Measurements from ENCODE around the gene MIAT.
"Not testable (repeated sequence)": the region's sequence is repeated elsewhere in the genome, so short reads cannot be mapped to it uniquely, and the experiment has no call there.

MIAT gene

GRCh38 chr22:26701323-26701722 is 43.9 kb downstream of the MIAT start:
- DNase-seq: no peak

GRCh38 chr22:26702906-26703830 is 45.8 kb downstream of the MIAT start:
- no peak for DNase-seq

- DNase-seq: not testable (repeated sequence)
Measured at GRCh38 chr22:26705379-26705778, 48.0 kb downstream of the MIAT start.

DNA sequence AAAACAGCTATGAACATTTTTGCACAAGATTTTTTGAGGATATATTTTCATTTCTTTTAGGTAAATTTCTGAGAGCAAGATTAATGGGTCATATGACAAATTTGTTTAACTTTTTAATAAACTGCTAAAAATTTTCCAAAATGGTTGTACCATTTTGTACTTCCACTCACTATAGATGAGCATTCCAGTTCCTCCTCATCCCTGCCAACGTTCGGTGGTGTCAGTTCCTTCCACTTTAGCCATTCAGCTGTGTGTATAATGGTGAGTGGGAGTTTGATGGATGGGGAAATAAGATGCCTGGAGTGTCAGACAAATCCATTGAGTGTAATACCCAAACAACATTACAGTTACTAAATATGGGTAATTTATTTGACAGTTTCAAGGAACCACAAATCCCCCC is 49.7 kb downstream of the MIAT start:
- no peak for DNase-seq

GRCh38 chr22:26707581-26707980 is 50.2 kb downstream of the MIAT start:
- no peak for DNase-seq

DNA sequence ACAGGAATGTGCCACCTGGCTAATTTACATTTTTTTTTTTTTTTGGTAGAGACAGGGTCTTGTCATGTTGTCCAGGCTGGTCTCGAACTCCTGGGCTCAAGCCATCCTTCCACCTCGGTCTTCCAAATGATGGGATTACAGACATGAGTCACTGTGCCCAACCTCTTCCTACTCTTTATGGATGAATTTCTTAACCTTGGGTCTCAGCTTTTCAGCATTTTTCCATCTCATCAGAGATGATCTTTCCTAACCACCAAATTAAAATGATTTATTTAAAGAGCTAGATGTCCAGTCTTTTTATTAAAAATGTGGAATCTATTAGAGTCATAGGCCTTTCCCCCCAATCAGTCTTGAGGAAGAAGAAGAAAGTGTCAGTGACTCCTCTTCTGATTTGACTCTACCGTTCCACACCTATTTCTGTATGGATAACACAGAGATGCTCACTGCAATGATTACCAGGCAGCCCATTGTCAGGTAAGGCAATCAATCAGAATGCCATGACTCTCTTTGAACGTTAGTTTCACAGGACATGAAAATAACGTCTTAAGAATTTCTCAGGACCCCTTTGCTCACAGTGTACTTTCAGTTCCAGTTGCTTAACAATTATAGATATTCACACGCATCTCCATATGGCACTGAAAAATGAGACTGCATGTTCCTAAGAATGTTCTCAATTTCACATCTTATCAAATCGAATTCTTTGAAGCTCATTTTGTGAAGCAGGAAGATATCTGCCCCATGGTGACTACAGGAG is 51.0 kb downstream of the MIAT start:
- DNase-seq: no peak

- DNase-seq: no peak
Measured at GRCh38 chr22:26709617-26710390, 52.4 kb downstream of the MIAT start.

GRCh38 chr22:26711205-26711963 is 54.0 kb downstream of the MIAT start:
- DNase-seq: peak; percentile 66

DNA sequence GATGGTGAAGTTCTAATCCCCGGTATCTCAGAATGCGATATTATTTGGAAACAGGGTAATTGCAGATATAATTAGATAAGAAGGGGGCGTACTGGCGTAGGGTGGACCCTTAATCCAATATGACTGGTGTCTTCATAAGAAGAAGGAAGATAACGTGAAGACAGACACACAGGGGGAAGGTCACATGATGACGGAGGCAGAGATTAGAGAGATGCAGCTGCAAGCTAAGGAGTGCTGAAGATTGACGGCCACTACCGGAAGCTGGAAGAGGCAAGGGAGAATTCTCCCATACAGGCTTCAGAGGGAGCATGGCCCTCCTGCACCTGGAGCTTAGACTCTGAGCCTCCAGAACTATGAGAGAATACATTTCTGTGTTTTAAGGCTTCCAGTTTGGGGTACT is 54.8 kb downstream of the MIAT start:
- DNase-seq: no peak

GRCh38 chr22:26713823-26714449 is 56.5 kb downstream of the MIAT start:
- DNase-seq: no peak

- no peak for DNase-seq
Measured at GRCh38 chr22:26714971-26715370, 57.6 kb downstream of the MIAT start.

DNA sequence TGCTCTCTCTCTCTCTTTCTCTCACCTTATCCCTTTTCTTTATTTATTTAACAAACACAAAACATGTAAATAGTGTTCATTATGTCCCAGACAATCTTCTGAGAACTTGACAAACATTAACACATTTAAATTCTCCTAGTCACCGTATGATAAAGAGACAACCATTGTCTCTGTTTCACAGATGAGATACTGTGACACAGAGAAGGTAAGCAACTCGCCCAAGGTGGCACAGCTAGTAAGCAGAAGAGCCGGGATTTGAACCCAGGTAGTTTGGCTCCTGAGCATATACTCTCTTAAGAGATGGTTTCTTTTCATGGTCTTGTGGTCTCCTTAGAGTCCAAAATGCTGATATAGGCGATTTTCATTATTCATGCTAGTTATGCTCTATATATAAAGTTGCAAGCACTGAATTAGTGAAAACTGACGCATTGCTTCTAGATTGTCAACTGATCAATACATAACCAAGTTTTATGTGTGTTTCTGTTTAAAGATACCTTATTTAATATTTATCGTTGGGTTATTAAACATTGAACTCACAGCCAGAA is 58.1 kb downstream of the MIAT start:
- no peak for DNase-seq

DNA sequence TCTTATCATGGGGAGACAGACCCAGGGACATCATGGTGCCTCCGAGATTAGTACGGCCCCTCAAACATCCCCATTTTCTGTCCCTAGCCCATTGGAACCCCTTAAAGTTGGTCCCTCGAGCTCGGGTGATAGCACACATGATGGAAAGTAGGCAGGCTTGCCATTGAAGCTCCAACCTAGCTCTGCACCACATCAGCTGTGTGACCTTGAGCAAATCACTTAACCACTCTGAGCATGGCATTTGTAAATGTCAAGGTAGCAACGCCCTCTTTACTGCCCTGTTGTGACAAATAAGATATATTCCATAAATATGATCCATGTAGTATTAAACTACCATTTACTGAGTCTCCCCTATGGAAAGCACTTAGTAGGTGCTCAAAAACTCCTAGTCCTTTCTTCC is 61.1 kb downstream of the MIAT start:
- no peak for DNase-seq

DNA sequence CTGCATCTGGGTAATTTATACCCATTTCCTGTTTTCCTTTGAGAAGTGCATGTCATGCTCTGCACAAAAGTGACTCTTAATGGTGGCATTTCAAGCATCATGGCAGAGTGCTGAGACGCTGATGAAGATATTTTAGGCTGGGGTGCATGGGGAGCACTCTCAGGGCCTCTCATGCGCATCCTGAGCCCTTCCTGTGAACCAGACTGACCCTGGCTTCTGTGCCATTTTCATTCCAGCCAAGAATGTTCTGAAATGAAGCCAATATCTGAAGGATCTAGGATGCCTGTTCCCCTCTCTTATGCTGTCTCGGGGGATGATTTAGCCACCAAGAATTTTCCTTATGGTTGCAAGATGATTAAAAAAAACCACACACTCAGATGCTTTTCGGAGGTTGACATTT is 61.5 kb downstream of the MIAT start:
- DNase-seq: no peak

DNA sequence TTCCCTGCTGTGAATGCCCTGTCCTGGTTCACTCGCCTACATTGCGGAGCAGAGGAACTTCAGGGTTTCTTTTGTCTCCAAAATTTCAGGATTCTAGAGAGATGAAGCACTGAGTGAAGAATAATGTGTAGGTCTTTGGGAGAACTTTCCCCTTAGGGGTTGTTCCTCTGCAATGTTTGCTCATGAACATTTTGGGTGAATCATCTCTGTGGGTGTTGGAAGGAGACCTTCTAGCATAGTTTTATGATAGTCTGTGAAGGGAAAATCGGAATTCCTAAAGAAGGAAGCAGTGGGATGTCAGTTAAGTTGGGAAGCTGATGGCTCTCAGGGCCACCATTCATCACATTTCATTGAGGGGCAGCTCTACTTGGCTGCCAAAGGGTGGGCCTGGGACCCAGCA is 64.8 kb downstream of the MIAT start:
- DNase-seq: no peak

- DNase-seq: no peak
Measured at GRCh38 chr22:26724414-26724813, 67.0 kb downstream of the MIAT start.

GRCh38 chr22:26725012-26725676 is 67.8 kb downstream of the MIAT start:
- DNase-seq: peak; percentile 10

All from NK-92 treated with Interleukin-12 subunit alpha and Interleukin-12 subunit beta, amount 100 ng/mL, for 24 hours (cell line).